ENCODE data around the gene CCDC66. TPM values are rescaled to one million over a fixed set of nuclear protein-coding genes. Genes with fewer than 3 reads are reported as not detected.
"Not testable (repeated sequence)": the region's sequence is repeated elsewhere in the genome, so short reads cannot be mapped to it uniquely, and the experiment has no call there.

Gene CCDC66
- total RNA-seq, 2 donors from 2014 or later = 12.5 to 17.8 TPM

GRCh38 chr3:56547486-56547885 lies 9.5 kb upstream of the CCDC66 start:
- TF ChIP-seq CTCF (IDR thresholded peaks at IDR 0.05) = no peak

GRCh38 chr3:56557831-56558170 lies 826 bp downstream of the CCDC66 start:
- peak overlapping the region; percentile 86 to 88 for H3K27ac ChIP-seq
- peaks cover 0 to 11% of the 10 kb centered on the region in 2 donors for H3K4me1 ChIP-seq
- H3K36me3 ChIP-seq = peaks cover 19% of the 10 kb centered on the region
- no peak for TF ChIP-seq CTCF (IDR thresholded peaks at IDR 0.05)
- no peak for DNase-seq (ENCODE audit: low spot score)
- peak overlapping the region; percentile 59 to 81 for H3K4me3 ChIP-seq
- no peaks in the 10 kb centered on the region for H3K9me3 ChIP-seq
- no peaks in the 10 kb centered on the region for H3K27me3 ChIP-seq

More at GRCh38 chr3:56547486-56547885, 9.5 kb upstream of the CCDC66 start:
- no peak overlapping the region for H3K4me3 ChIP-seq
- no peak overlapping the region for H3K27ac ChIP-seq
- no peaks in the 10 kb centered on the region for H3K9me3 ChIP-seq
- H3K4me1 ChIP-seq = no peaks in the 10 kb centered on the region
- no peaks in the 10 kb centered on the region for H3K27me3 ChIP-seq
- H3K36me3 ChIP-seq = no peaks in the 10 kb centered on the region
- DNase-seq (ENCODE audit: low spot score) = no peak

- no peak for TF ChIP-seq CTCF (IDR thresholded peaks at IDR 0.05)
- H3K4me1 ChIP-seq = no peaks in the 10 kb centered on the region
- DNase-seq (ENCODE audit: low spot score) = no peak
- no peak overlapping the region for H3K4me3 ChIP-seq
- no peak overlapping the region for H3K27ac ChIP-seq
- peaks cover 38% of the 10 kb centered on the region for H3K36me3 ChIP-seq
- no peaks in the 10 kb centered on the region for H3K27me3 ChIP-seq
- H3K9me3 ChIP-seq = no peaks in the 10 kb centered on the region
Observed at GRCh38 chr3:56573501-56573900, 16.5 kb downstream of the CCDC66 start.

- DNase-seq (ENCODE audit: low spot score); H3K4me3 ChIP-seq; H3K4me1 ChIP-seq; H3K27ac ChIP-seq; H3K9me3 ChIP-seq; H3K27me3 ChIP-seq: not testable (repeated sequence)
- peaks cover 20% of the 10 kb centered on the region for H3K36me3 ChIP-seq
Observed at GRCh38 chr3:56581941-56582340, 25.0 kb downstream of the CCDC66 start.

- H3K4me3 ChIP-seq; H3K27ac ChIP-seq; H3K27me3 ChIP-seq; H3K9me3 ChIP-seq; H3K4me1 ChIP-seq; DNase-seq (ENCODE audit: low spot score): not testable (repeated sequence)
- peaks cover 20% of the 10 kb centered on the region for H3K36me3 ChIP-seq
Observed at GRCh38 chr3:56584275-56584674, 27.3 kb downstream of the CCDC66 start.

- Histone ChIP-seq H3K4me1 (no peaks in the 10 kb centered on the region), H3K27me3 (no peaks in the 10 kb centered on the region), H3K27ac (no peak overlapping the region), H3K9me3 (no peaks in the 10 kb centered on the region), H3K36me3 (no peaks in the 10 kb centered on the region), H3K4me3 (no peak overlapping the region)
- no peak for TF ChIP-seq CTCF (IDR thresholded peaks at IDR 0.05)
- no peak for DNase-seq (ENCODE audit: low spot score)
Observed at GRCh38 chr3:56590814-56591213, 33.8 kb downstream of the CCDC66 start.

- DNase-seq (ENCODE audit: low spot score) = no peak
- H3K36me3 ChIP-seq = no peaks in the 10 kb centered on the region
- H3K27ac ChIP-seq = no peak overlapping the region
- H3K9me3 ChIP-seq = no peaks in the 10 kb centered on the region
- no peaks in the 10 kb centered on the region for H3K27me3 ChIP-seq
- no peak overlapping the region for H3K4me3 ChIP-seq
- TF ChIP-seq CTCF (IDR thresholded peaks at IDR 0.05) = no peak
- H3K4me1 ChIP-seq = no peaks in the 10 kb centered on the region
Observed at GRCh38 chr3:56591262-56591661, 34.3 kb downstream of the CCDC66 start.
